ACHN (cell line): ENCODE measurements around the gene CAMP.
"Not testable (repeated sequence)": the region's sequence is repeated elsewhere in the genome, so short reads cannot be mapped to it uniquely, and the experiment has no call there.

Experiments used
- DNase-seq: peaks from one replicate; pipeline ENCODE4 v3.0.0-alpha.2; 2015
- in situ Hi-C: cut with HindIII; loops from 2 replicates; pipeline ENCODE4 v1.10.0; 2017; ENCODE audit warnings: low sequenced_read_pairs, low pct_ligation_motif_present, low pct_unique_long_range_greater_than_20kb

Gene CAMP

DNA sequence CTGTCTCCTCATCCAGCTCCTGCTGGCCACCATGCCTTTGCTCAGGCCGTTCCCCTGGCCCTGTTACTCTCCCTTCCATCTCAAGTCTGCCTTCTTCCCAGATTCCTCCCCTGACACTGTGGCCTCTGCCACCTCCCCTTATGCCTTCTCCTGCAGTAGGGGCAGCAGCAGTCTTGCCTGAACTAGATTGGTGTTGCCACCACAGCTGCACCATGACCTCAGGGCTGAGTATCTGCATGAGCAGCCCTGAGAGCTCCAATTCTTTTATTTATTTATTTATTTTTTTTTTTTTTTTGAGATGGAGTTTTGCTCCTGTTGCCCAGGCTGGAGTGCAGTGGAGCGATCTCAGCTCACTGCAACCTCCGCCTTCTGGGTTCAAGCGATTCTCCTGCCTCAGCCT is 13.8 kb upstream of the CAMP start:
- no peak for DNase-seq
- in situ Hi-C loops: no loop called here

DNA sequence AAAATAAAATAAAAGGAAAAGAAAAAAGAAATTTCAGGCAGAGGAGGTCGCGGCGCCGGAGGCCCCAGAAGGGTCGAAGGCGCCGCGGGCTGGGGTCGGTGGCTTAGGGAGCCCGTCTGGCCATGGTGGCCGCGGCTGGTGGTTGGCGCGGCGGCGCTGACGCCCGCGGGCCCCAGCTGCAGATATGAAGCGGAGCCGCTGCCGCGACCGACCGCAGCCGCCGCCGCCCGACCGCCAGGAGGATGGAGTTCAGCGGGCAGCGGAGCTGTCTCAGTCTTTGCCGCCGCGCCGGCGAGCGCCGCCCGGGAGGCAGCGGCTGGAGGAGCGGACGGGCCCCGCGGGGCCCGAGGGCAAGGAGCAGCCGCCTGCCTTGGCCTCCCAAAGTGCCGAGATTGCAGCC is 12.8 kb upstream of the CAMP start:
- not testable (repeated sequence) for DNase-seq

GRCh38 chr3:48211776-48212175 is 11.5 kb upstream of the CAMP start:
- in situ Hi-C loops, DNase-seq: not testable (repeated sequence)

More for the DNA sequence above, 12.8 kb upstream of the CAMP start:
- in situ Hi-C loops: not testable (repeated sequence)

DNA sequence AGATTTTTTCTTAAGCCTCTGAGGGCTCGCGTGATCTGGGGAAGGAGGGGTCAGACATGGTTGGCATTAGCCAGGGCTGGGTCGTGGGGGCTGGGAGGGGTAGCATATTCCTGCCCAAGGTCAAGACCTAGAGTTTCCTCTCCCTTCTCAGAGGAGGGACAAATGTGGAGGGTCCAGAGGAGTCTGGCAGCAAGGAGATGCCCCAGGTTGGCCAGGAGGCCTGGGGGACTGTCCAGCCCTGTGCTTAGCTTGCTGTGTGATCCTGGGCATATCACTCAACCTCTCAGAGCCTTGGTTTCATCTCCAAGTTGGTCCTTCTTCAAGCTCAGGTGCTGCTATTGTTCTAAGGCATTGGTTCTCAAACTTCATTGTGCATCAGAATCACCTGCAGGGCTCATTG is 9.1 kb upstream of the CAMP start:
- in situ Hi-C loops: no loop called here

DNA sequence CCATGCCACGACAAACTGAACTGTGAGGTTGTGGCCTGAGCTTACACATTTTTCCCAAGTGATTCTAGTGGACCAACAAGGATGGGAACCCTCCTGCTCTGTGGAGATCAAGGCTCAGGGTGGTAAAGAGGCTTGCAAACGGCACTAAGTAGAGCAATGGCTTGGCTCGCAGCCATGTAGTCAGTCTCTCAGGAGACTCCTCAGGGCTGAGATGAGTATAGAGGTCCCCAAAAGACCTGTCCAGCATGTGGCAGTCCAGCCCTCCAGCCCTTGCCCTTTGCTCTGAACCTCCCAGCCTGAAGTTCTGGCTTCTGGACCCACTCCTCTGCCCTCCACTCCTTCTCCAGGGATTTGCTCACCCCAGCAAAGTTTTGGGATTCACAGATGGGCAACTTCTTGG is 8.3 kb upstream of the CAMP start:
- DNase-seq: no peak
- in situ Hi-C loops: no loop called here

More for the DNA sequence above, 9.1 kb upstream of the CAMP start:
- no peak for DNase-seq

DNA sequence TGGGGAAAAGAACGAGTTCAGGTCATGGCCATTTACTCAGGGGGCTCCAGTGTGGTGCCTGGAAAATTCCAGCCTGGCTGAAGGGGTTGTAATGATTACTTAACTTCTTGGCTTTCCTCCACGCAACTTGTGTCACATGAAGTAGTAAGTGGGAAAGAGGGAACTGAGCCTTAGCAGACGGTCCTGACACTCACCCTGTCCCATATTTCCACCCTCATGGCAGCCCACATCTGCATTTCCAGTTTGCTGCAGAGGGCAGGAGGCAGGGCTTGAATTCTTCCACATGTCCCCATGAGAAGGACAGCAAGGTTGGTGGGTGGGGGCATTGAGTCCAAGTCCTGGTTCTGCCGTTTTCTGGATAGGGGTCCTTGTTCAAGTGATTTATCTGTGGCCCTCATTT is 7.8 kb upstream of the CAMP start:
- peak; percentile 54 for DNase-seq
- in situ Hi-C loops: no loop called here

DNA sequence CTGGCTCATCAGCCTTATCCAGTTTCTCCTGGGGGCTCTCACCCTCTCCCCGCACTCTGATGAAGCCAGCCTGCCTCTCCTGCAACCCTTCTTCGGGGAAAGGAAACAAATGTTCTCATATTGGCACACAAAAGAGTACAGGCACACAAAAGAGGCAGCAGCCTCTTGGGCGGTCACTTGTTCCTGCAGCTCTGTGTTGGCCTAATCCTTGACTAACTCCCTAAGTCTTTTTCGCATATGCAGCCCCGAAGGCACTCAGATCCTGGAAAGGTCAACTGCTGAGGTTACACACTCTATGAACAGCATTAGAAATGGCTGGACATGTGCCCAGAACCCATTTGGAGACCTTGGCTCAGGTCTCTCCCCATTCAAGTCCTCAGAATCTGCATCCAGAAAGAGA is 7.4 kb upstream of the CAMP start:
- in situ Hi-C loops: no loop called here
- DNase-seq: peak; percentile 22

GRCh38 chr3:48217449-48217848 is 5.8 kb upstream of the CAMP start:
- no peak for DNase-seq
- in situ Hi-C loops: no loop called here

DNA sequence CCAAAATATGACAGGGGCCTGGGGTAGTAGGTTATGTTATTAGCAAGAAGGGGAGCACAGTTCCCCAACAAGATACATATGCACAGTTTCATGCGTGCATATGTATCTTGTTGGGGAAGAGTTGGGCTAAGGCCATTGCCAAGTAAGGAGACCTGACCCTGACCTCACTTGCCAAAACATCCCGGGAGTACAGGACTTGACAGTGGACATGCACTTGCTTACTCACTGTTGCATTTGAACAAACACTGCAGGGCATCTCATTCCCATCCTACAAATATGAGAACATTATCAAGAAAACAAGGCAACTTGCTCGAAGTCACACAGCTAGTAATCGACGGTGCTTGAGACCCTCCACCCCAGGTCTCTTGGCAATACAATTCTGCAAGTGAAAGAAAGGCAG is 4.8 kb upstream of the CAMP start:
- in situ Hi-C loops: no loop called here

DNA sequence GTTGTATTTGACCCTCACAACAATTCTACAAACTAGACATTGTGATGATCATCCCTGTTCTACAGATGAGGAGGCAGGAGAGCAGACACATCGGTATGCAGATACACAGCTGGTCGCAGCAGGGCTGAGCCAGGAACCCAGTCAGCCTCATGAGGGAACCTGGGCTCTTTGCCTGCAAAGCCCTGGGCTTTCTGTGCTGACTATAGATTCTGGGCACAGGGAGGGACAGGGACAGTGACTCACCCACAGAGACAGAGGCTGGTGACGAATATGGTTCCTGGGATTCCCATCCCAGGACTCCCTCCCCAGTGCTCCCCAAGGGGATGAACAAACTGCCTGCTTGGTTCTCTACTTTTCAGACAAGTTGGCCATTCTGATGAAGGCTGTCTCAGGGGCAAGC is 3.8 kb upstream of the CAMP start:
- DNase-seq: no peak
- in situ Hi-C loops: no loop called here

More for the DNA sequence above, 4.8 kb upstream of the CAMP start:
- no peak for DNase-seq

GRCh38 chr3:48220746-48221145 is 2.5 kb upstream of the CAMP start:
- no peak for DNase-seq
- in situ Hi-C loops: no loop called here

DNA sequence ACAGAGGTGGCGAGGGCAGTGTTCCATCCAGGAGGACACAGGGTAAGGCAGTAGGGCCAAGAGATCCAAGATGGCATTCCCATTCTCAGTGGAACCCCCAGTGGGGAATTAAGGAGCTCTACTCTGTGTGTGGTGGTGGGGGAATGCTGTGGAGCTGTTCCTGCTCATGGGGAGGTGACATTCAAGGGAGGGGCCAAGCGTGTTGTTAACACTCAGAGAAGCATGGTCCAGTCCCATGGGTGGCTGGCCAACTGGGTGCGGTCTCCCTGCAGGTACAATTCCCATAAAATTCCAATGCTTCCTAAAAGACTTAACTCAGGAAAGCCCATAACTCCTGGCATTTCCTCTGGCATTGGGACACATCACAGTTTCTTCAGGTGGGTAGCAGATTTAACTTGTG is 2.3 kb downstream of the CAMP start:
- no peak for DNase-seq
- in situ Hi-C loops: no loop called here

GRCh38 chr3:48226939-48227338 is 3.6 kb downstream of the CAMP start:
- in situ Hi-C loops: no loop called here
- DNase-seq: no peak

DNA sequence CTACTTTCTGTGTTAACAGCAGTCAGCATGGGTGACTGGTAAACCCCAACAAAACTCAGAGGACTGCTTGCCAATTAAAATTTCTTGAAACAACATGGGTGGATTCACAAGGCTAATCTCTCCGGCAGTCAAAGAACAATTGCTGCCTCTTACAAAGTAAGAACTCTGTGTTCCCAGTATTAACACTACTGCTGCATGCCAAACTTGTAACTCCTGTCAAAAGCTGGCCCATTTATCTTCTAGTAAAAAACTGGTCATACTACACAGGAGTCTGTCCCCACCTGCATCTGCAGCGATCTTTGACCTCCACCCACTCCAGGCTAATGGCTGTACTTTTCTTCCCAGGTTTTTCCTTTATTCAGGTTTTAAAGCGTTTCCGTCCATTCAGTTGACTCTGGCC is 8.9 kb downstream of the CAMP start:
- no peak for DNase-seq
- in situ Hi-C loops: no loop called here

DNA sequence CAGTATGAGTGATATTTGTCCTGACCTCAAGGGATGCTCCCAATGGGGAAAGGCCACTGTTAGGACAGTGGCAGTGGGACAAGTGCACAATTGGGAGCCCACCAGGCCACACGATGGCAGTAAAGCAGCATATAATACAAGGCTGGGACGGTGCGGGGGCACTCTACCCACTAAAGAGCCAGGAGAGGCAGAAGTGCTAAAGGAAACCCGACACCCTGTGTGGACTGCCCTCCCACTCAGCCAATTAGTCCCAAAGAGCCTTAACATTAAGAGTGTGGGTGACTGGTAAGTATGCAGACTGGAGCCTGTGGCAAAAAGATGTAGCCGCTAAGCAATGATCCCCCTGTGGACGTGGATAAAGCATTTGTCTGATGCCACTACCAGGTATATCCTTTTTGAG is 9.4 kb downstream of the CAMP start:
- DNase-seq: peak; percentile 69
- in situ Hi-C loops: no loop called here

DNA sequence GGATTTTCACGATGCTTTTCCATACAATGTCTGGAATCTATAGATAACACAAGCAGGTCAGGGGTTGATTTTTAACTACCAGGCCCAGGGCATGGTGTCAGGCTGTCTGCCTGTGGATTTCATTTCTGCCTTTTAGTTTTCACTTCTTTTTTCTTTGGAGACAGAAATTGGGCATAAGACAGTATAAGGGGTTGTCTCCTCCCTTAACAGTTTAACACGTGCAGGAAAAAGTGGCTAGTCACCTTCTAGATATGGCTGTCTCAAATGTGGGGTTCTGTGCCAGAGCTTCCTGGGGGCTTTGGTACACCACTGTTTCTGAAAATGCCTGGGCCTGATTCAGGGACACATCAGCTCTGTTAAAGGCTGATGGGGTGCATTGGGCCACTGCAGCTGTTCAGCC is 10.2 kb downstream of the CAMP start:
- no peak for DNase-seq
- in situ Hi-C loops: no loop called here

- in situ Hi-C loops: no loop called here
- no peak for DNase-seq
Observed at GRCh38 chr3:48236531-48236930, 13.2 kb downstream of the CAMP start.

GRCh38 chr3:48238531-48239085 is 15.3 kb downstream of the CAMP start:
- in situ Hi-C loops: no loop called here
- DNase-seq: no peak

DNA sequence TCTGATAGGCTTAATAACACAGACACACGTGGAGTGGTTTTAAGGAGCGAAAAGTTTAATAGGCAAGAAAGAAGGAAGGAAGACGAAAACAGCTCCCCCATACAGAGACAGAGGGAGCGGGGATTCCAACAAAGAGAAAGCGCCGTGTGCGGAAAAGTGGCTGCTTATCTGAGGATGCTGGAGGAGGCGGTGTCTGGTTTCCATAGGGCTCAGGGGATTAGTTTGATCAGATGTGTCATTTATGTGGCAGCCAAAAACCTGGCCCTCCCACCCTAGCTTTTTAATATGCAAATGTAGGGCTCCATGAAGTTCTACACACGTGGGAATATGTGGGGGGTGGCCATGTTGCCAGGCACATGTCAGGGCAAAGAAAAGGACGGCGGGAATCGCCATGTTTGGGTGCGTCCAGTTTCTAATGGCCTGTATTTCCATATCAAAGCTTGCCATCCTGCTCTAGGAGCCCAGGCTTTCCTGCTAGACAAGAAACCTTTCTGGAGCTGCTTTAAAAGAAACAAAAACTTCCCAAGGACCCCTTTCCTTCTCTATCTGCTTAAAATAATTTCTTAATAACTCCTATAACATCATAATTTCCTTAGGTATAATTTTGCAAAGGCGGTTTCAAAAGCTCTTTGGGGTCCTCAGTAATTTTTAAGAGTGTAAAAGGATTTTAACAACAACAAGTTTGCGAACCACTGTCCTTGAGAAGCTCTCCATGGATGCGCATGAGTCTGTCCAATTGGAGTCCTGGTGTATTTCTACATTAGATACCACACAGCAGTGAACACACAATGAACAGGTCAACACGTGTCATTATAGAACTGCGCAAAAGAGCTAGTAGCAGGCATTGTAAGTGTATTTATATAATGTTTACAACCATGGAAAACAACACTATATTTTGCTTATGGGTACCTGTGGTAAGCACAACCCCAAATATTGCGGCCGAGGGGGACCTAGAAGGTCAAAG is 17.0 kb downstream of the CAMP start:
- in situ Hi-C loops: no loop called here

More for the DNA sequence above, 17.0 kb downstream of the CAMP start:
- DNase-seq: no peak
